ENCODE results near the gene IPO7.
"Not testable (repeated sequence)": the region's sequence is repeated elsewhere in the genome, so short reads cannot be mapped to it uniquely, and the experiment has no call there.

IPO7 gene

DNA sequence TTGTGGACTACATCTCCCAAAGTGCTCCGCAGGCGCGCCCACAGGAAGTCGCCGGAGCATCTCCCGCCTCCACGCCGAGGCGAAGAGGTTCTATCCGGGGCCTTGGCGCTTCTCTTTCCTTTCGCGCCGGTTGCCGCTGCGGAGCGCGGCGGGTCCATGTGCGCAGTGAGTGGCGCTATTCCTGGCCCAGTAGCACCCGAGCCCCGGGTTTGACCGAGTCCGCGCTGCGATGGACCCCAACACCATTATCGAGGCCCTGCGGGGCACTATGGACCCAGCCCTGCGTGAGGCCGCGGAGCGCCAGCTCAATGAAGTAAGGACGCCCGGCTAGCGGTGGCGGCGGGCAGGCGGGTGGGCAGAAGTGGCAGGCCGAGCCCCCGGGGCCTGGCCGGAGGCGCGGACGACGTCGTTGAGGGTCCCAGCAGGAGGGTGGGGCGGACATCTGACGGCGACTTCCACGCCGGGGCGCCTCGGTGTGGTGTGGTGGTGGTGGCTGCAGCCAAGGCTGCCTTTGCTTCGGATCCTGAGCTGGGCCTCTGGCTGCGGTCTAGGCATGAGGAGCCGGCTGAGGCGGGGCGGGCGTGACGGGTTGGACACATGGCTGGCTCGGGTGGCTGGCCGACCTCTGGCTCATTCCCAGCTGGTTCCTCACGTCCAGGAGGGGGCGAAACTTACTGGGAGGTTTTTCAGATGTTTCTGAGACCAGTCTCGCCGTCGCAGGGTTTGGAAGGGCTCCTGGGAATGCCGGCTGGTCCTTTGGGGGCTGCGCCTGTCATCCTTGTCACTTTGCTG lies at the start of gene IPO7:
TSS of gene IPO7 (plus strand) at position 118 of the 792 bp plus-strand sequence. CDS start at position 230, 112 bp downstream.
- peak; percentile 86 for DNase-seq

DNA sequence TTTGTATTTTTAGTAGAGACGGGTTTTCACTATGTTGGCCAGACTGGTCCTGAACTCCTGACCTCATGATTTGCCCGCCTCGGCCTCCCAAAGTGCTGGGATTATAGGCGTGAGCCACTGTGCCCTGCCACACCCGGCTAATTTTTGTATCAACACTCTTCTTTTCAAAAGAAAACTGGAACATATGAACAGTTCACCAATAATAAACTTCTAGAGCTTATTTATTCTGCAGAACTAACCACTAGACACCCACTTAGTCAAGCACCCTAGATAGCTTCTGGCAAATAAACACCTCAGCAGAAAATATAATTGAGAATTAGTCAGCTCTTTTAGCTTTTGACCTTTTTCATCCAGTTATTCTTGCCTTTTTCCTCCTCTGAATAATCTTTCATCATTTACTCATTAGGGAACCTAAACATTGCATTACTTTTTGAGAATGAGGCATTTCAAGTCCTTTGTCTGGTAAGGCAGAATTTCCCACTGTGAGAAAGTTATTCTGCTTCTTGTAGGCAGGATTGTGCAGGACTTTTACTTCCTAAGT lies 42.7 kb upstream of the IPO7 start:
- DNase-seq = no peak

DNA sequence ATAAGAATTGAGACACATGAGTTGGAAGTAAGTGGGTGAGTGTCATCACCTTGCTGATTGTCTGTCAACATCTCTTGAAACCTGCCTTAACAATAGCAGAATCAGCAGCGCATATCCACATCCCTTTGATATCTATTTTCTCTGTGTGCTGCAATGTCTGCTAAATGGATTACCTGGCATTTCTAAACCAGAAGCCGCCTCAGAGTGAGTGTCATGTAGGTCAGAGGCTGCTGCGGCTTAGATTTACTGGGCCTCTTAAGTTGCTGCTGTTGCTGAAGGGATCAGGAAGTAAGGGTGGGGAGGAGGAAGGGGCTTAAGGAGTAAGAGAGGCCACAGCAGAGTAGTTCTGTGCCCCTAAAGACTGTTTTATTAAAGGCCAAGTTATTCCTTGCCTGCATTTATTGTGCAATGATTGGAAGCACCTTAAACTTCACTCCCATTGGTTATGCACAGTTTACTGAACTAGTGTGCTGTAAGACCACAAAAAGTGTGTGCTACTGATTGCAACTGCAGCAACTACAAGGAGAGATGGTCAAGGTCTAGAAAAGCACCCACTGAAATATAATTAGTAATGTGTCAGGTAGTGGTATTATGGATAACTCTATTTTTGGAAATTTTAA lies 40.3 kb upstream of the IPO7 start:
- DNase-seq = no peak

DNA sequence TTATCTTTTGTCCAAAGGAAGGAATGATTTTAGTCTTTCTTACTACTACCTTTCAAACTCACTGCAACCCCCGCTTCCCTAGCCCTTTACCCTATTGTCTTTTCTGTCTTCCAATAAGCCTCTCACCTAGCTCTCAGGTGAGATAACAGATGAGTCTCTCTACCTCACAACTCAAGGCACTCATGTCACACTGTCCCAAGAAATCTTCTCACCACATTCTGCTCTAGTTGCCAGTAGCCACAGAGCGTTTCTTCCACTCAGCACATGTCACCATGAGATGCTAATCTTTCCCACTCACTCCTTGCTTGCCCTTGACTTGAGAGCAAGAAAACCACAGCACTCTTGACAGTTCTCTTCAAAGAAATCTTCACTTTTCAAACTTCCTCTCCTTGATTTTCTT lies 37.4 kb upstream of the IPO7 start:
- DNase-seq = peak; percentile 13

DNA sequence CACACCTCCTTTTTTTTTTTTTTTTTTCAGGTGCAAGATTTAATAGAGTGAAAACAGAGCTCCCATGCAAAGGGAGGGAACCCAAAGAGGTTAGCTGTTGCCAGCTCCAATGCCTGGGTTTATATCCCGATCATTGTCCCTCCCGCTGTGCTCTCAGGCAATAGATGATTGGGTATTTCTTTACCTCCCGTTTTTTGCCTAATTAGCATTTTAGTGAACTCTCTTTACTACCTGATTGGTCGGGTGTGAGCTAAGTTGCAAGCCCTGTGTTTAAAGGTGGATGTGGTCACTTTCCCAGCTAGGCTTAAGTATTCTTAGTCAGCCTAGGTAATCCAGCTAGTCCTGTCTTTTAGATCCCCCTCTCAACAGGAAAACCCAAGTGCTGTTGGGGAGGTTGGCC lies 36.7 kb upstream of the IPO7 start:
- not testable (repeated sequence) for DNase-seq

DNA sequence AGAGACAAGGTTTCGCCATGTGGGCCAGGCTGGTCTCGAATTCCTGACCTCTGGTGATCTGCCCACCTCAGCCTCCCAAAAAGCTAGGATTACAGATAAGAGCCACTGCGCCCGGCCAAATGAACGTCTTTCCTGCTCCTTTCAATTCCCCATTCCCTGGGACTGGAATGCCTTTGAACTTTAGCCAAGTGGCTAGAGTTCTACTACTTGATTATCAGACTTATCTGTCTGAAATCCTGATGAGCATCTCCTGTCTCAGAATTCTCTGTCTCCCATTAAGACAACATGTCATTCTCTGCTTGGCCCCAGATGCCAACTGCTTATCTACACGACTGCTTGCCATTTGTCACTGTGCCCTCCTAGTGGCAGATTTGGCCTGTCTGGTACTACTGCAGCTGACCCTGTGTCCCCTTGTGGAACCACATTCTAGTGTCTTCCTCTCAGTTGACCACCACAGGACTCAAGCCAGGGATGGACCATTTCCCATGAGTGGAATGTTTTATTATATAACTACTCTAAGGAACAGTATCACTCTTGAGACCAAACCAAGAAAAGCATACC lies 33.1 kb upstream of the IPO7 start:
- DNase-seq = no peak

DNA sequence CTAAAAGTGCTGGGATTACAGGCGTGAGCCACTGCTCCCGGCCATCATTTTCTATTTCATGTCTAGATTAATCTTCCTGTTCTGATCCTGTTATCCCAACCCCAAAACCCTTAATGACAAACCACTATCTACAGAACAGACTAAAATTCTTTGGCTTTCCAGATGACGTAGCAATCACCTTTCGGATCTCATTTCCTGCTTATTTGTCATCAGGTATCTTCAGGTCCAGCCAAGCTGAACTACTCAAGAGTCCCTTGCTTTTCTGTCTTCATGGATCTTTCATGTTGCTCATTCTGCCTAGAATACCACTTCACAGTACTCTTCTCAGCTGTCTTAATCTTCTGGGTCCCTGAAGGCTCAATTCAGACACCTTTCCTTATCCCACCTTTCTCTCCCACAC lies 27.4 kb upstream of the IPO7 start:
- no peak for DNase-seq

DNA sequence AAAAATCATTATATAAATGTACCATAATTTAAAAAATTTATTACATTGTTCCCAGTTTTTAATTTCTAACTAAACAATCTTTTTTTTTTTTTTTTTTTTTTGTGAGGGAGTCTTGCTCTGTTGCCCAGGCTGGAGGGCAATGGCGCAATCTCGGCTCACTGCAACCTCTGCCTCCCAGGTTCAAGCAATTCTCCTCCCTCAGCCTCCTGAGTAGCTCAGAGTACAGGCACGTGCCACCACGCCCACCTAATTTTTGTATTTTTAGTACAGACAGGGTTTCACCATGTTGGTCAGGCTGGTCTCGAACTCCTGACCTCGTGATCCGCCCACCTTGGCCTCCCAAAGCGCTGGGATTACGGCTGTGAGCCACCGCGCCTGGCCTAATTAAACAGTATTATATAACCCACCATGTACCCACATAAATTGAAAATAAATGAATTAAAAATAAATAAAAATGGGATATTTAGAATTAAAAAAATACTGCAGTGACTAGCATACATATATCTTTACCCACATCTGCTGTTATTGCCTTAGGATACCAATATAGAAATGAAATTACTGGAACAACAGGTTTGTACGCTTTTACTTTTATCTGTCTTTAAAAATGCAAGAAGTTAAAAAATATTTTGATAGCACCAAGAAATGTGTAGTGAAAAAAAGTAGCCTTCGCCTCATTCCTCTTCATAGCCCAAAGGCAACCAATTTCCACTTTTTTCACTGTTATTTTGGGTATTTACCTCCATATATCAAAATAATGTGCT lies 23.4 kb upstream of the IPO7 start:
- not testable (repeated sequence) for DNase-seq

DNA sequence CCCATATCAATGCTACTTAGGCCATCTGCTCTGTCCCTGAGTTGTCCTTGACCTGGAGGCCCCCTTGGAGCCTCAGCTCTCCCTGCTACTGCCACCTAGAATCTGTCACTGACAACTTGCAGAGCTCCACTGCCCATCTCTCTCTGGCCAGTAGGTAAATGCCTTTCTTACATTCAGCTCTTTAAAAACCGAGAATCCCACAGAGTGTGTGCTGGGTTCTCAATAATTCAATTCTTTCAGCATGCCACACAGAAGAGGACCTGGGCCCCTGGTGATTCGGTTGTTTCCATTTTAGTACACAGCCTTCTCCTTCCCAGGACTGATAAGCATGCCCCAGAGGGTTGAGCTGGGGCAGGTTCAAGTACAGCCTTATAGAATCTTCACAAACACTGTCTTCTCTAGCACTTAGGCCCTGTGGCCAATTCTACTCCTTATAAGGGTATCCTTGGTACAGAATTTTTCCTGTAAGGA lies 22.0 kb upstream of the IPO7 start:
- DNase-seq = no peak

DNA sequence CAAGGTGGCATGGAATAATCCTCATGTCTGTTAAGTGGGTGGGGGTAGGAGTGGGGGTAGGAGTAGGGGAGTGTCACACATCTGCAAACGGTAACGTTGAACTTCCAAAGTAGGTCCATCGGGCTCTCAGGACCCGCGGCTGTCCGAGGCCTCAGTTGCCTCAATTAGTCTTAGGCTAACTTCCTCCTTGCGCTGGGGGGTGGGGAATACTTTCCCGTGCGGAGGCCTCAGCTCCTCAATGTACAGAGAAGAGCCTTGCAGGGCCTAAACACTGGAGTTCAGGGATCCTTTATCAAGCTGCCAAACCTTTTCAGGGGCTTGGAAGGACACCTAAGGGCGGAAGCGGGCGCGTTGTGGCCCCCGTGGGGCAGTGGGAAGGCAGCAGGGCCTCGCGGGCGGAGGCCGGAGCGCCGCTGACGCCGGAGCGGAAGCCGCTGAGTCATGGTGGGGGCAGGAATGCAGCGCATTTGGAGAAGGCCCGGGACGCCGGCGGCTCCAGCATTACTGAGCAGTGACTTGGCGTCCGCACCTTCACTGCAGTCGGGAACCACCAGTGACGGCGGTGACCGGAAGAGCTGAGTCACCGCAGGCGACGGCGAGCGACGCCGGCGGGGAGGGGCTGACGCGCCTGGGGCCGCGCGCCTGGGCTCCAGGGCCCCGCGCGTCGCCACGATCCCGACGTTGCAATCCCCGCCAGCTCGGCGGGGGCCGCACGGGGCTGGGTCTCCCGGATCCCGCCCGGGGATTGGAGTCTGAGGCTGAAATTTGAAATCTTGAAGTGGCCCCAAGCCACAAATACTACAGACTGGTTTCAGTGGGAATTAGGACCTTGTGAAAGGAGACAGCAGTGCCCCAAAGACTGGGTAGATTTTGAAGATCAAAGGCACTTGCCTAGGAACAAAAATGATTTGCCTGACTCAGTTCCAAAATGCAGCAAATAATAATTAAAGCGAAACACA lies 20.2 kb upstream of the IPO7 start:
- DNase-seq = peak; percentile 82

DNA sequence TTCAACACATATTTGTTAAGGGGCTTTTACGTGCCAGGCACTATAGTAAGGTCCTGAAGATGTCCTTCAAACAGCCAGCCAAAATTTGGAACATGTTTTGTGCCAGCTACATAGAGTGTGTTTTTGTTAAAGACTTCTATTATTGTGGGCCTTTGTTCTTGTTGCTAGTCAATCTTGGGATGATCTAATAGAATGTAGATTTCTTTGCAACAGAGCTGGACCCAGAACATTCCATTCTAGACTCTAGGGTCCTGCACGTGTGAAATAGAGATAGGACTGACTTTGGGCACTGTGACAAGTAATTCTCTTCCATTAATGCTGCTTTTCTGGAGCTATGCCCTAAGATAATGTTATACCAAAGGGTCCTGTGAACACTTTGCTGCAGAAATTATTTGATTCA lies 16.9 kb upstream of the IPO7 start:
- DNase-seq = no peak

DNA sequence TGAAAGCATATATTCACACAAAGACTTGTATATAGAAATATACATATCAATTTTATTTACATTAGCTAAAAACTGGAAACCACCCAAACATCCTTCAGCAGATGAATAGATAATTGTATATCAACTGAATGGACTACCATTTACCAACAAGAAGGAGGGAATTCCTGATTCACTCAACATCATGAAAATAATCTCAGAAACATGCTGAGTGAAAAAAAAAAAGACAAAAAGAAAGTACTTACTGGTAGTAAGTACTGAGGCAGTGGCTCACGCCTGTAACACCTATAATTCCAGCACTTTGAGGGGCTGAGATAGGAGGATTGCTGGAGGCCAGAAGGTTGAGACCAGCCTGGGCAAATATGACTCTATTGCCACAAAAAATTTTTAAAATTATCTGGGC lies 7.4 kb upstream of the IPO7 start:
- DNase-seq = no peak

DNA sequence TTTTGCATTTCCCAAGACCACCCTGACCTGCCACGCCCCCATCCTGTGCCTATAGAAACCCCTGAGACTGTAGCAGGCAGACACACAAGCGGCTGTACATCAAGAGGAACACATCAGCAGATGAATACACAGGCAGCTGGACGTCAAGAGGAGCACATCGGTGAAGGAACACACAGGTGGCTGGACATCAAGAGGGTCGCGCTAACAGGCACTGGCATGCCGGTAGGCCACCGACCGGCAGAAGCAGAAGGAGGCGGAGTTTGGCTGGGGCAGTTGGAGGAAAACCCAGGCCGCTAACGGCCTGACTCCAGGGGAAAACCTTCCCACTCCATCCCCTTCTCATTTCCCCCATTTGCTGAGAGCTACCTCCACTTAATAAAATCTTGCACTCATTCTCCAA lies 5.4 kb upstream of the IPO7 start:
- DNase-seq = no peak

DNA sequence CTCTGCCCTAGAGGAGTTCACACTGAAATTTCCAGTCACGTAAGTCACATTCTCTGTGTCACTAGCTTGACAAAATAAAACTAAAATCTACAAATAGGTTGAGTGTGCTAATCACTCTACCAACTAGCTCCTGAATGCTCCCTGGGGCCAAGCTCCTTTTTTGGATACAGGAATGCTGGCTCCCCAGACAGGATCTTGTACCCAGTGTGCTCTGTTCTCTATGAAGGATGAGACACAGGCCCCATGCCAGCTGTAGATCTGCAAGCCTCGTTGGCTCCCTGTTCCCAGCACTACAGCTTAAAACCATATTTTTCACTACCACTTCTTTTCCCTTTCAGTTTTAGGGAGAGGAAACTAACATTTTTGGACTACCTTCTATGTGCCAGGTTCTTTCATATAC lies 3.7 kb upstream of the IPO7 start:
- DNase-seq = no peak

DNA sequence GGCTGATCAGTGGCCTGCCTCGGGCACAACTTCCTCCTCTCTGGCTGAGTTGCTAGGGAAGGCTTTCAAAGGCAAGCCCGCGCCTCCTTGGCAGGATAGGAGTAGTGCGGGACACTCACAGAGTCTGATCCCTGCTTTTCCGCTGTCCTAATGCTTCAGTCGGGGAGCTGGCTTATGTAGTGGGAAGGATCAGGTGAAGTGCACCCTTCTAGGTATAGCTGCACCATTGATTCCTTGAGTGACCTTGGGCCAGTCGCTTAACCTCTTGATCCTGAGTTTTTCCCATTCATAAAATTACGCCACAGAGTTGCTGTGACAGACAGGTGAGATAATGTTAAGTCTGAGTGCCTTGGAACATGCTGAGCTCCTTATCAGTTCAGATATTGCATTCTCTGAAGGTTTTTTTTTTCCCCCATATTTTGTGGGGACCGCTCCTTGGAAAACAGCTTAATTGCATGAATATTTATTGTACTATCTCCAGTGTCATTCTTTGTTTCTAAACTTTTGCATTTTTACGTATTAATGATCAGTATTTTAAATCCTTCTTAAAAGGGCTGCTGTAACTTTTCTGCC lies 961 bp downstream of the IPO7 start:
- no peak for DNase-seq

DNA sequence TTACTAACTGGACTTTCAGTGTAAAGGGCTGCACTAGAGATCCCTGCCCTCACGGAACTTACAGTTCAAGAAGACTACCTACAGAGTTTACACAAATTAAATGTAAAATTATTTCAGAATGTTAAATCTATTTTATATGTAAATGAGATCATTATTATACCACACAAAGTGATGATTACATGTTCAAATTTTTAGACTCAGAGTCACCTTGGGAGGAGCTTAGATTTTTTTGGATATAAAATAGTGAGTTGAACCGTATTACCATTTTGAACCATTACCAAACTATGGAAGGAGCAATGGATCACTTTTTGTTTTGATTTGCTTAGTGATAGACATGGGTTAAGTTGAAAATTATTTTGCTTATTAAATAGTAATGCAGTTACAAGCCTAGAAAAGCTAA lies 1.6 kb downstream of the IPO7 start:
- DNase-seq = no peak

DNA sequence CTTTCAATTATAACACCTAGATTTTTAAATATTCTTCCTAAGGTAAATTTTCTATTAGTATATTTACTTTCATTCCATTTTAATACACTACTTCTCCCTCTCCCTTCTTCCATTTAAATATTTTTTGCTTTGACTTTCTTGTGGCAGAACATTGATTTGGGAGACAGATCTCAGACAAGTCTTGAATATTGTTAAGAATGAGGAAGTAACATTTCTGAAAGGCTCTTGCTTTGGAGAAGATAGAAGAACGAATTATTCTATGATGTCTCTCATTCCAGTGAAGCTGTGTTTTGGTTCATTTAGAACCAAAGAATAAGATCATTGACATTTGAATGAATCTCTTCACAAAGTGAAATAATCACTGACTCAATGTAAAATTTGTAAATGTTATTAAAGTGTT lies 2.4 kb downstream of the IPO7 start:
- no peak for DNase-seq

DNA sequence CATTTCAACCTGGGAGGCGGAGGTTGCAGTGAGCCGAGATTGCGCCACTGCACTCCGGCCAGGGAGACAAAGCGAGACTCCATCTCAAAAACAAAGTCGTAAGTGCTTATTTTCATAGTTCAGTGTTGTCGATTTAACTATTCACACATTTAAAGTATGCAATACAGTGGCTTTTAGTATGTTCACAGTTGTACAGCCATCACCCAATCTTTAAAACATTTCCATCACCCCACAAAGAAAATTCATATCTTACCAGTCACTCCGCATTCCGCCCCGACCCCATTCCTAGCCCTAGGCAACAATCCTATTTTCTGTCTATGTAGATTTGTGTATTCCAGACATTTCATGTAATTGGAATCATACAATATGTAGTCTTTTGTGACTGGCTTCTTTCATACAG lies 11.9 kb downstream of the IPO7 start:
- no peak for DNase-seq

DNA sequence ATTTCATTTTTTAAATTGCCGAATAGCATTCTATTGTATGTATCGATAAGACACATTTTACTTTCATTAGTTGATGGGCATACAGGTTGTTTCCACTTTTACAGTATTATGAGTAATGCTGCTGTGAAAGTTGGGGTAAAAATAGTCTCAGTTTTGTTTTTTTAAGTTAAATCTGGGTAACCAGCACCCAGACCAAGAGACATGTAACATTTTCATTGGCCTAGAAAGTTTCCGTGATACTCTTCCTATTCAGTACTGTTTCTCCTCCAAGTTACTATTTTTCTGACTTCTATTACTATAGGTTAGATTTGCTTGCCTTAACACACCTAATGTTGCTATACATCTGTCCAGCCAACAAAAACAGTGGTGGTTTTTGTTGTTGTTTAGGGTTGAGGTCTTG lies 12.3 kb downstream of the IPO7 start:
- no peak for DNase-seq

DNA sequence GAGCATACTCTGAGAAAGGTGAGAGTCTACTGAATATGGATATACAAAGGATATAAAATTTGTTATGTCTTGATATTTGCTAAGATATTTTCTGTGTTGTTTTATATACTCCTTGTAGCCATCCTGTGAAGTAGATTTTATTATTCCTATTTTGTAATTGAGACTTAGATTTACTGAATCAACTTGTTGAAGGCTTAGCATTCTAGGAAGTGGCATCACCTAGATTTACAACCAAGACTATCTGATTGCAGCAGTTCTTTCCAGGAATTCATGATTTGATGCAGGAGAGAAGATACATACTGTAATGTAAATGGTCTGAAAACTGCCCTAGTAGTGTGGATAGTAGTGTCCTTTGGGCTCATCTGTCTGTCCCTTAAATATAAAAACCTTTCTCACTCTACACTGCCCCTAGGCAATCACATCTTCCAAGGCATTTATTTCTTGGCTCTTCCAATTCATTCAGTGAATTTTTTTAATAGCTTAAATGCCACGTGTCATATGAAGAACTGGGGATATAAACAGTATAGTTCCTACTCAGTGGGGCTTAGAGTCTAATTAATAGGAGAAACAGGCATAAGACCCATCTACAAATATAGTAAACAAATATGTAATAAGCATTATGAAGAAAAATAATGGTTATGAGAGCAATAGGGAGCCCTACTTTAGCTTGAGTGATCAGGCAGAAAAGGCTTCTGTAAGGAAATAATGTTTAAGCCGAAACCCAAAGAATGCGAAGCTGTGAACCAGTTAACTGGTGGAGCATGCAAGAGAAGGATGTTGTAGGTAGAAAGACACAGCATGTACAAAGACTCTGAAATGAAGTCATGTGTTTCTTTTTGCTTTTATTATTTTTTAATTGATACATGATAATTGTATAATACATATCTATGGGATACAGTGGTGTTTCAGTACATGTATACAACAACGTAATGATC lies 13.6 kb downstream of the IPO7 start:
- no peak for DNase-seq

DNA sequence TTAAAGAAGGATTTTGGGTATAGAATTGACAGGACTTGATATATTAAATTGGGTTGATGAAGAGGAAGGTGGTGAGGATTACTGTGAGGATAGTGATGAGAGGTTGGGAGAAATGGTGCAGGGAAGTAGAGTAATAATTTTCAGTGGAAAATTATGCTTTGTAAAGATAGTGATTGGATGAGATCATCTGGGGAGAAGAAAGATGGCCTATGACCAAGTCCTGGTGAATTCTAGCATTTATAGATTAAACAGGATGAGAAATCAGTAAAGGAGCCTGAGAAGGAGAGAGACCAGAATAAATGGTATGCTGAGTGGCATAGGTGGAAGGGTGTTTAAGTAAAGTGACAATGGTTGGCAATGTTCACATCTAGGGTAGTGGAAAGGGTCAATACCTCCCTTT lies 15.0 kb downstream of the IPO7 start:
- no peak for DNase-seq

Data from CD4-positive, alpha-beta T cell treated with Interleukin-4 for 4 hours (primary cell).